ENCODE data around the gene SCRN1. TPM values are rescaled to one million over a fixed set of nuclear protein-coding genes. Genes with fewer than 3 reads are reported as not detected.
A peak's percentile ranks its signal among the peaks of the same experiment; 100 is the strongest.

SCRN1 gene
- total RNA-seq, 2 experiments from 2014 or later, result 37.1 to 62.7 TPM

DNA sequence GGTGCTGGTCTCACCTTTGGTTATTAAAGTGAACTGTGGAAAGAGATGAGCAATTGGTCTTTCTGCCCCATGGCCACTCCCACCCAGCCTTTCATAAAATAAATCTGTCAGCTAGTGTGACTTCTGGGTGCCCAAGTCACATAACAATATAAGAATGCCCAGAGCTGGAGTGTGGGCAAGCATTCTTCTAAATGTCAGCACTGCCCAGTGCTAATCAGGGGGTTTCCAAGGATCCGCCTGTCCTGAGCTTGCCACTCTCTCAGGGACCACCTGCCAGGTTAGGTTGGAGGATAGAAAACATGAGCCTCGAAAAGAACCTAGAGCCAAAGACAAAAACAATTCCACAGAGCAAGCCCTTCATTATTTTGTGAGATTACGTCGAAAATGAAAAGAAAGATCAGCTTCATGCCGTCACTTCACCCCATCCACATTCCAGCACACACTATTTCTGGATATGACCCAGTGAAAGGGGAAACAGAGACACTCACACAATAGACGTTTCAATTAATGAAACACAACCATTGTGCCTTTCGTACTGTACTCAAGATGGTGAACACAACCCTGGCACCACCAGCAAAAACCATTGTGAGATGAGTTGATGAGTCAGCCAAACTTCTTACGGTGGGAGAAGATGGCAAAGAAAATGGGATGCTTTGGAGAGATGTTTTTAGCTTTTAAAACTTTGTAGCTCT, 30.8 kb downstream of the SCRN1 start:
- Histone ChIP-seq H3K79me2 (ENCODE audit: insufficient read depth, low read depth, low read length) (no peaks in the 10 kb centered on the region; the same call in 1 of the 2 replicates), H3K4me2 (ENCODE audit: low read length) (peak overlapping the region; percentile 64), H3K27ac (ENCODE audit: low read depth, low read length, poor library complexity, severe bottlenecking) (peak overlapping the region; percentile 48), H3K4me1 (ENCODE audit: insufficient read depth, low read length, poor library complexity, severe bottlenecking) (peaks cover 37% of the 10 kb centered on the region), H3K9me3 (ENCODE audit: low read length) (no peaks in the 10 kb centered on the region), H4K20me1 (ENCODE audit: insufficient read depth, low read length) (peaks cover 5% of the 10 kb centered on the region; the same call in 1 of the 2 replicates), H3K36me3 (ENCODE audit: insufficient read depth, low read length) (peaks cover 46% of the 10 kb centered on the region), H3K4me3 (ENCODE audit: low read depth, low read length, poor library complexity, severe bottlenecking) (no peak overlapping the region), H2AFZ (ENCODE audit: low read length) (no peak overlapping the region), H3K9me2 (ENCODE audit: insufficient read depth, low read length) (no peaks in the 10 kb centered on the region)
- ChIA-PET CTCF (ENCODE audit: unreplicated experiment) (no interaction called here), POLR2A (interaction anchor here (1.1 to 1.7 kb wide), 4 partner anchors 19 to 156 kb away, joined by 3 to 6 read pairs (median 4); no protein-coding TSS in a partner anchor)
- DNase-seq (ENCODE audit: low spot score), result no peak
- no peak for TF ChIP-seq EZH2phosphoT487 (IDR thresholded peaks at IDR 0.05; ENCODE audit: borderline replicate concordance, low read depth, low read length)
- TF ChIP-seq, protein P1, sequence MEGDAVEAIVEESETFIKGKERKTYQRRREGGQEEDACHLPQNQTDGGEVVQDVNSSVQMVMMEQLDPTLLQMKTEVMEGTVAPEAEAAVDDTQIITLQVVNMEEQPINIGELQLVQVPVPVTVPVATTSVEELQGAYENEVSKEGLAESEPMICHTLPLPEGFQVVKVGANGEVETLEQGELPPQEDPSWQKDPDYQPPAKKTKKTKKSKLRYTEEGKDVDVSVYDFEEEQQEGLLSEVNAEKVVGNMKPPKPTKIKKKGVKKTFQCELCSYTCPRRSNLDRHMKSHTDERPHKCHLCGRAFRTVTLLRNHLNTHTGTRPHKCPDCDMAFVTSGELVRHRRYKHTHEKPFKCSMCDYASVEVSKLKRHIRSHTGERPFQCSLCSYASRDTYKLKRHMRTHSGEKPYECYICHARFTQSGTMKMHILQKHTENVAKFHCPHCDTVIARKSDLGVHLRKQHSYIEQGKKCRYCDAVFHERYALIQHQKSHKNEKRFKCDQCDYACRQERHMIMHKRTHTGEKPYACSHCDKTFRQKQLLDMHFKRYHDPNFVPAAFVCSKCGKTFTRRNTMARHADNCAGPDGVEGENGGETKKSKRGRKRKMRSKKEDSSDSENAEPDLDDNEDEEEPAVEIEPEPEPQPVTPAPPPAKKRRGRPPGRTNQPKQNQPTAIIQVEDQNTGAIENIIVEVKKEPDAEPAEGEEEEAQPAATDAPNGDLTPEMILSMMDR (conservative IDR thresholded peaks at IDR 0.05; ENCODE audit: low read length), result no peak
- intact Hi-C loops (cut with micrococcal nuclease; ENCODE audit: unreplicated experiment), result no loop called here
- no TSS peak for BruUV-seq (replicated peaks)

DNA sequence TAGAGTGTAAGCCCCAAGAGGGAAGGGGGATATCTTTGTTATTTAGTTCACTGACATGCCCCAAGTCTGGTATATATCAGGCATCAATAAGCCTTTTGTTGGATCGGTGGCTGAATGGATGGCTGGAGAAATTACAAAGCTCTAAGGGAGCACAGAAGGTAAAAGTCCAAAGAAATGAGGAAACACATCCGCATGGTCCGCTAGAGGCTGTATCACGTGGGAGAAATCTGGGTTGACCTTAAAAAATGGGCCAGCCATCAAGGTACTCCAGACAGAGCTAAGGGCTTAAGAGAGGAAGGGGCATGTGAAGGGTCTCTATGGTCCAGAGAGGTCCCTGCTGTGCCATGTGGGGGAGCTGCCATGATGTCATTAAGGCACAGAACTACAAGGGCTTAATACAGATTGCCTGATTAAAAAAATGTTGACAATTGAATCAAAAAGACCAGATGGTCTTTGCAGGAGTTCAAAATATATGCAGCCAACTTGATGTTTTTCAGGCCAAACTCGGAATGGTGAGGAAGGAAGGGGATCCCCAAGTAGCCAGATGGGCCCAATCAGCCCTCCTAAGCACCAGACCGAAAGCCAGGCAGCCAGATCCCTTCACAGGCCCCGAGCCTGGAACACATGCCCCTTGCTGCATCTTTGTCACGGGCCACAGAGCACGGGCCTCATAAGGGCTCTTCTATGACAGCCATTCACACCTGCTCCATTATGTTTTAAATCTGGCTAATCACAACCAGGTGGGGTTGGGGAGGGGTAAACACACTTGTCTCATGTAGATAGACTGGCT, 31.9 kb downstream of the SCRN1 start:
- no peak for TF ChIP-seq EZH2phosphoT487 (IDR thresholded peaks at IDR 0.05; ENCODE audit: borderline replicate concordance, low read depth, low read length)
- TF ChIP-seq, protein P1 (conservative IDR thresholded peaks at IDR 0.05; ENCODE audit: low read length), result no peak
- BruUV-seq (replicated peaks), result no TSS peak
- Histone ChIP-seq H3K4me1 (ENCODE audit: insufficient read depth, low read length, poor library complexity, severe bottlenecking) (peaks cover 37% of the 10 kb centered on the region), H4K20me1 (ENCODE audit: insufficient read depth, low read length) (peaks cover 5% of the 10 kb centered on the region; the same call in 1 of the 2 replicates), H3K9me2 (ENCODE audit: insufficient read depth, low read length) (no peaks in the 10 kb centered on the region), H3K4me2 (ENCODE audit: low read length) (peak overlapping the region; percentile 64), H2AFZ (ENCODE audit: low read length) (no peak overlapping the region), H3K79me2 (ENCODE audit: insufficient read depth, low read depth, low read length) (no peaks in the 10 kb centered on the region; the same call in 1 of the 2 replicates), H3K4me3 (ENCODE audit: low read depth, low read length, poor library complexity, severe bottlenecking) (no peak overlapping the region), H3K36me3 (ENCODE audit: insufficient read depth, low read length) (peaks cover 47% of the 10 kb centered on the region), H3K9me3 (ENCODE audit: low read length) (no peaks in the 10 kb centered on the region), H3K27ac (ENCODE audit: low read depth, low read length, poor library complexity, severe bottlenecking) (peak overlapping the region; percentile 48)
- intact Hi-C loops (cut with micrococcal nuclease; ENCODE audit: unreplicated experiment), result no loop called here
- DNase-seq (ENCODE audit: low spot score), result peak; percentile 68
- ChIA-PET POLR2A (interaction anchor here (1.1 to 1.6 kb wide), 6 partner anchors 20 to 157 kb away, joined by 3 to 5 read pairs (median 3); no protein-coding TSS in a partner anchor), CTCF (ENCODE audit: unreplicated experiment) (interaction anchor here (0.6 kb wide), 1 partner anchor 244 kb away, joined by 3 read pairs; no protein-coding TSS in a partner anchor)

Data from OCI-LY7 (cell line).